ENCODE results near the gene ST8SIA6.
"Not testable (repeated sequence)": the region's sequence is repeated elsewhere in the genome, so short reads cannot be mapped to it uniquely, and the experiment has no call there.

Gene ST8SIA6

DNA sequence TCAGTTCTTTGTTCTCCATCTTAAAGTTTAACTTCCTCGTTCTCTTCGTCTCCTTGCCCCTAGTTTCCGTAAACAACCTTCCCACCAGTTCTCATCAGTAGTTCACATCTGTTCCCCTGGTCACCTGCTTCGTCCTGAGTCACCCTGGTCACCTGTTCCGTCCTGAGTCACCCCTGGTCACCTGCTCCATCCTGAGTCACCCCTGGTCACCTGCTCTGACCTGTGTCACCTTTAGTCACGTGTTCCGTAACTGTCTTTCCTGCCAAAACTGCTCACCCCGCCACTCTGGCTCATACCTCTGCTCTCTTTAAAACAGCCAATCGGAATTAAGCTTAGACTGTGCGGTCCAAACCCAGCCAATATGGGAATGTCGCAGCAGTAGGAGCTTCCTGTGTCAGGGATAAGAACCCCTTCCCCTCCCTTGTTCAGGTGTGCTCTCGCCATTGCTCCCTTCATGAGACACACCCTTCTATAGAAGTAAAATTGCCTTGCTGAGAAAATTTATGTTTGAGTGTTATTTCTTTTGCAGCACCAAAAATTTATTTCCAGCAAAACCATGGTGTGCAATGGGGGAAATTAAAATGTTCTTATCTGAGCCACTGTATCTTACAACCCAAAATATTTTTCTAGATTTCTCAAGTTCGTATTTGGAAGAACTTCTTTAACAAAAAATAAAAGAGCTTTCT, 114.1 kb downstream of the ST8SIA6 start:
- no peak for DNase-seq

DNA sequence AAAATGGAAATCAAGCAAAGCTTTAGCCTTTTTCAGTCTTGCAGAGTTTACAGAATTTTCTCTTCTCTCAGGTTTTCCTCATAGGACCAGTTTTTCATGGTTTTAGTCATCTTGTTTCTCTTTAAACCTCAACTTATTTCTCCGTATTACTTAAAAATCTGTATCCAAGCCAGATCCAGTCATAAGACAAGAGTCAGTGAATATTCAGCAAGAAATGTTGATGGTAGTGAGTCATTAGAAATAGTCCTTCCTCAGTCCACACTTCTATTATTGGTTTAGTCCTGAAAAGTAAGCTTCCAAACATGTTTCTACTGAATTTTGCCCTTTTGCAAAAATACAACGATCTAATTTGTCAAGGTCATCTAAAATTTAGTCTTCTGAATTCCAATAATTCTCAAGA, 119.3 kb downstream of the ST8SIA6 start:
- DNase-seq: no peak

GRCh38 chr10:17330501-17330900, 123.9 kb downstream of the ST8SIA6 start:
- DNase-seq: no peak

DNA sequence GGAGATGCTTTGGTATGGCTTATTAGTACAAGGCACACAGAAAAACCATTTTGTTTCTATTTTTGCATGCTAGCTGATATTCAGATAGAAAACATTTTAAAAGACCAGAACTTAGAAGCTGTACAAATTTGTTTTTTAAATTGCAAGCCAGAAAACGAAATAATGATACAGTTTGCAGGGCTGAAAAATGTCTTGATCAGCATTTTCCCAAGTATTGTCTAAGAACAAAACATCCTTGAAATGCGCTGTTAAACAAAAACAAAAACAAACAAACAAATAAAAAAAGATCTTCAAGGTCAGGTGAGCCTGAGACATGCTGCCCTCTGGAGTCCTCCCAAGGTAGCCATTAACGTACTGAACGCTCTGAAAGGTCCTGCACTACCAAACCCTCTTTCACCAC, 128.0 kb downstream of the ST8SIA6 start:
- no peak for DNase-seq

DNA sequence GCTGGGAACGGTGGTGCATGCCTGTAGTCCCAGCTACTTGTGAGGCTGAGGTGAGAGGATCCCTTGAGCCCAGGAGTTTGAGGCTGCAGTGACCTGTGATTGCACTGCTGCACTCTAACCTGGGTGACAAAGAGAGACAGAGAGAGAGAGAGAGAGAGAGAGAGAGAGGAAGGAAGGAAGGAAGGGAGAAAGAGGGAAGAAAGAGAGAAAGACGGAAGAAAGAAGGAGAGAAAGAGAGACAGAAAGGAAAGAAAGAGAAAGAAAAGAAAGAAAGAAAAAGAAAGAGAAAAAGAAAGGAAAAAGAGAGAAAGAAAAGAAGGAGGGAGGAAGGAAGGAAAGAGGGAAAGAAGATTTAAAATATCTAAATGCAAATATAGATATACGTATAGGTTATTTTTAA, 132.4 kb downstream of the ST8SIA6 start:
- DNase-seq: not testable (repeated sequence)

DNA sequence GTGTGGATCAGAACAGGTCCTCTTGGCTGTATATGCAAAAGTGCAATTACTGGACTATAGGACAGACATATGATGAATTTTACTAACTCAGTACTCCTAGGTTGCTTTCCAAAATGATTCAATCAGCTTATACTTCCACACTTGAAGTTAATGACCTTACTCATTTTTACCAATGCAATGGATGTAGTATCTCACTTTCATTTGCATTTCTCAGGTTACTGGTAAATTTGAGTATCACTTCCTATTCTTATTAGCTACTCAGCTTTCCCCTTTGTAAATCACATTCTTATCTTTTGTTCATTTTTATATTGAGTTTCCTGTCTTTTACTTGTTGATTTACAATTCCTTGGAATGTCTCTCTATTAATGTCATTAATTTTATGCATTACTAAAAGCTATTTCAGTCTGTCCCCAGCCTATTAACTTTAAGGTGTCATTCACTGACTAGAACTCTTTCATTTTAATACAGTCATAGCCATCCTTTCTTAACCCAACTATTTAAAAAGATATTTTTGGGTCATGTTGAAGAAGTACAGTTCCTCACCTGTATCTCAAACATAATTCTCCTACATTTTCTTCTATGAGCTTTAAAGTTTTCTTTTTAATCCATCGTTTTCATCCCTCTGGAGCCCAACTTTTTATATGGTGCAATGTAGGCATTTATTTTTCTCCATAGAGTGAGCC, 137.8 kb downstream of the ST8SIA6 start:
- no peak for DNase-seq

DNA sequence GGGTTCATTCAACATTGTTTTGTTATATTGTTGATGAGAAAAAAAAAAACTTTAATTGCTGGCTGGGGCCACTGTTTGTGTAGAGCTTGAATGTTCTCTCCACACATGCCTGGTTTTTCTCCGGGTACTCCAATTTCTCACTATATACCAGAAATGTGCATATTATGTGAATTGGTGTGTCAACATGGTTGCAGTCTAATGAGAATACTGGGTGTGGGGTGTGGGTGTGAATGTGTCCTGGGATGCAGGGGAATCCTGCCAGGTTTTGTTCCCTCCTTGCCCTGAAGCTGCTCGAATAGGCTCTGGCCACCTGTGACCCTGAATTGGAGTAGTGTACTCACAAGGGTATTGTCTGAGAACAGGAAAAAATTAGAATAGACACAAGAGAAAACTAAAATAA, 145.0 kb downstream of the ST8SIA6 start:
- no peak for DNase-seq

DNA sequence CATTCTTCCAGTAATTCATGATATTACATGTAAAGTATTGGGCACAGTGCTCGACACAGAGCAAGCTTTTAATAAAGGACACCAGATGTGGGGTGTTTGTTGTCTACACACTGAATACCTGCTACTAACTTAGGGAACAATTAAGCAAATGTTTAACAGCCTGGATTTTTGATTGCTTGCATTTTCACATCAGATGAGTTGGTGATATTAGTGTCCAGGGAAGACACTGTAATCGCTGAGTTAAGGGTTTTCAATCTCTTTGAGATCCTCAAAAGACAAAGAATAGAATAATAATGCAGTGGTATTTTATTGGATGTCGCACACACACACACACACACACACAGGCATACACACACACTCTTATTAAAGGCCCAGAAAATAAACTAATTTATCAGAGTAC, 147.3 kb downstream of the ST8SIA6 start:
- no peak for DNase-seq

- DNase-seq: no peak
These were observed 162.0 kb downstream of the ST8SIA6 start for GRCh38 chr10:17292375-17292774.

DNA sequence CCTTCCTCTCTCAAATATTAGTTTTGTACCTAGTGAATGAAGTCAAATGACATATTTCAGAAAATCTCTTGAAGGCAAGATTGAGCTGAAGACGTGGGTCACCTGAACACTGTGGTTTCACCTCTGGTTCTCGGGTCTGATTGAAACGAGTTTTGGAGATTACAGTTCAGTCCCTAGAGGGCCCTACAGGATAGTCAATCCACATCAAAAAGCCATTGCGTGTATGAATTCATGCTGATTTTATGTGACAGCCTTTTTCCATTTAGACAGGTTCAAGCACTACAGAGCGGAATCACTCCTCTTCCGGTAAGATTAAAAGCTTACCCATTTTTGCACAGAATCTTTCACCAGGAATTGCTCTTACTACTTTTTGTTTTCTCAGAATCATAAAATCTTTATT, 164.2 kb downstream of the ST8SIA6 start:
- no peak for DNase-seq

DNA sequence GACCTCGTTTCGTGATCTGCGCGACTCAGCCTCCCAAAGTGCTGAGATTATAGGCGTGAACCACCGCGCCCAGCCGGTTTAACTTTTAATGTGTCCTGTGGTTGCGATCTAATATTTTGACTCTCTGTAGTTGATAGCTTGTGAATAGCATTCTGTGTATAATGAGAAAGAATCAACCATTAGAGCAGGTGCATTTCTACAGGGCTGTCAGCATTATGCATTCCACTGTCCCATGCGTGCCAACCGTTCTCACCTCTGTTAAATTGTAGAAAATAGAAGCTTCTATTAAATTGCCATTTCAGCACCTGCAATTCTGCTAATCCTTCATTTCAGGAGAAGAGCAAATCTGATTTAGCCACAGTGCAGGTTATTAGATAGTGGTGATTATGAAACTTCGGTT, 164.6 kb downstream of the ST8SIA6 start:
- no peak for DNase-seq

- DNase-seq: no peak
These were observed 167.5 kb downstream of the ST8SIA6 start for GRCh38 chr10:17286562-17287550.

GRCh38 chr10:17282311-17282710, 172.1 kb downstream of the ST8SIA6 start:
- no peak for DNase-seq

GRCh38 chr10:17278607-17279240, 175.7 kb downstream of the ST8SIA6 start:
- DNase-seq: no peak

- DNase-seq: no peak
These were observed 177.5 kb downstream of the ST8SIA6 start for GRCh38 chr10:17276756-17277424.

DNA sequence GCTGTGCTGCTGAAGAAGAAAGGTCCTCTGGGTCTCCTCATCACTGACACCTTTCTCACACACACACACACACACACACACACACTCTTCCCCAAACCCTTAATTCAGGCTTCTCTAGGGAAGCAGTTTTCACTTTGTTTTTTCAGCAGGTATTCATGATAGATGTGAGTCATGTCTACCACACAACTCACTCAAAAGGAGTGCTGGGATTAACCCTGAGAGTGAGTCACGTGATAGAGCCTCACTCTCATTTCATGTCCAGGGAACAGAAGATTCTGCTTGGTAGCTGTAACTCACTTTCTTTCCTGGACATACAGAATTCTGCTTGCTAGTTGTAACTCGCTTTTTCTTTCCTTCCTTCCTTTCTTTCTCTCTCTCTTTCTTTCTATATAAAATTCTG, 181.0 kb downstream of the ST8SIA6 start:
- DNase-seq: no peak

- no peak for DNase-seq
These were observed 181.7 kb downstream of the ST8SIA6 start for GRCh38 chr10:17272648-17273047.

Data from NCI-H187 treated with DMSO at 0.1 percent for 48 hours (cell line).